Ectodermal cell (in vitro differentiated cells): ENCODE data around the gene CRYBA1.
A peak's percentile ranks its signal among the peaks of the same experiment; 100 is the strongest.

Source experiments
- H3K27ac ChIP-seq: 2 replicates; pipeline ENCODE4 v1.7.0; 2013; ENCODE audit warnings: mild to moderate bottlenecking, low read depth, low read length; ENCODE audit not compliant: insufficient read depth, poor library complexity, severe bottlenecking
- H3K27me3 ChIP-seq: 2 replicates; pipeline ENCODE4 v1.7.0; 2013; ENCODE audit warnings: mild to moderate bottlenecking, low read length; ENCODE audit not compliant: insufficient read depth, control insufficient read depth, poor library complexity, severe bottlenecking
- H3K36me3 ChIP-seq: one replicate; pipeline ENCODE4 v1.7.0; 2013; ENCODE audit warnings: low read length; ENCODE audit not compliant: control insufficient read depth, insufficient read depth
- H3K4me1 ChIP-seq: one replicate; pipeline ENCODE4 v1.7.0; 2013; ENCODE audit warnings: low read length; ENCODE audit not compliant: control insufficient read depth, insufficient read depth
- H3K4me3 ChIP-seq: 2 replicates; pipeline ENCODE4 v1.7.0; 2013; ENCODE audit warnings: low read depth, low read length, control low read depth; ENCODE audit not compliant: insufficient read depth
- H3K9me3 ChIP-seq: 2 replicates; pipeline ENCODE4 v1.7.0; 2013; ENCODE audit warnings: mild to moderate bottlenecking, low read length, moderate library complexity; ENCODE audit not compliant: control insufficient read depth
- WGBS, 2 experiments: methylation state at CpG; one replicate each; pipeline ENCODE4 v1.1.7; 2013; ENCODE audit warnings: missing lambda C conversion rate in 2 of 2; 5-methylcytosine and 5-hydroxymethylcytosine counted together

Gene CRYBA1

DNA sequence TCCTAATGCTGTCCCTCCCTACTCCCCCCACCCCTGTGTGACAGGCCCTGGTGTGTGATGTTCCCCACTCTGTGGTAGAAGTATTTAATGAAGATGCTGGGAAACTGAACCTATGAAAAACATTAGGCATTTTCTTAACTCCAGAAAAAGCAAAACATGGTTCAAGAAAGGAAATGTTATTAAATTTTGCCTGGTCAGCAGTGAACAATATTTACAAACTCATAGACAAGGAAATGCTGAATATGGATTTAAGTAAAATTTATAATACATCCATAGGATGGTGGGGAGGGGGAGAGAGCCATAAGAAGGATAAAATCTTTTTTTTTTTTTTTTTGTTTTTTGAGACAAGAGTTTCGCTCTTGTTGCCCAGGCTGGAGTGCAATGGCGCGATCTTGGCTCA is 10.8 kb upstream of the CRYBA1 start:
- Histone ChIP-seq H3K4me3 (no peak overlapping the region), H3K27ac (no peak overlapping the region), H3K36me3 (no peaks in the 10 kb centered on the region), H3K27me3 (no peaks in the 10 kb centered on the region), H3K4me1 (peaks cover 9% of the 10 kb centered on the region), H3K9me3 (no peaks in the 10 kb centered on the region)
- 98% methylated on average over 3 of the region's 3 CpGs for WGBS, 2 experiments

GRCh38 chr17:29237476-29238132 is 9.1 kb upstream of the CRYBA1 start:
- H3K36me3 ChIP-seq, result no peaks in the 10 kb centered on the region
- 95 to 97% methylated on average over 3 of the region's 3 CpGs for WGBS, 2 experiments

GRCh38 chr17:29238133-29238850 is 8.4 kb upstream of the CRYBA1 start:
- Histone ChIP-seq H3K27me3 (no peaks in the 10 kb centered on the region), H3K4me1 (peaks cover 20% of the 10 kb centered on the region), H3K27ac (no peak overlapping the region), H3K36me3 (no peaks in the 10 kb centered on the region), H3K4me3 (no peak overlapping the region), H3K9me3 (no peaks in the 10 kb centered on the region)
- WGBS, 2 experiments, result 93 to 96% methylated on average over 8 of the region's 8 CpGs

More at GRCh38 chr17:29237476-29238132, 9.1 kb upstream of the CRYBA1 start:
- Histone ChIP-seq H3K4me3 (no peak overlapping the region), H3K9me3 (no peaks in the 10 kb centered on the region), H3K27ac (no peak overlapping the region), H3K27me3 (no peaks in the 10 kb centered on the region), H3K4me1 (peaks cover 20% of the 10 kb centered on the region)

GRCh38 chr17:29240477-29240876 is 6.2 kb upstream of the CRYBA1 start:
- peak overlapping the region; percentile 97 for H3K27ac ChIP-seq
- no peak overlapping the region for H3K4me3 ChIP-seq
- H3K9me3 ChIP-seq, result no peaks in the 10 kb centered on the region
- H3K36me3 ChIP-seq, result no peaks in the 10 kb centered on the region
- H3K4me1 ChIP-seq, result peaks cover 20% of the 10 kb centered on the region
- no peaks in the 10 kb centered on the region for H3K27me3 ChIP-seq
- 27 to 33% methylated on average over 1 to 2 of the region's 2 CpGs for WGBS, 2 experiments

GRCh38 chr17:29240968-29241963 is 5.4 kb upstream of the CRYBA1 start:
- peak overlapping the region; percentile 97 for H3K27ac ChIP-seq
- 49 to 53% methylated on average over 9 of the region's 9 CpGs for WGBS, 2 experiments
- no peaks in the 10 kb centered on the region for H3K36me3 ChIP-seq
- peaks cover 21% of the 10 kb centered on the region for H3K4me1 ChIP-seq
- no peaks in the 10 kb centered on the region for H3K27me3 ChIP-seq
- H3K9me3 ChIP-seq, result no peaks in the 10 kb centered on the region
- H3K4me3 ChIP-seq, result no peak overlapping the region

GRCh38 chr17:29242051-29242450 is 4.6 kb upstream of the CRYBA1 start:
- Histone ChIP-seq H3K4me1 (peaks cover 29% of the 10 kb centered on the region), H3K27ac (no peak overlapping the region), H3K9me3 (no peaks in the 10 kb centered on the region), H3K36me3 (no peaks in the 10 kb centered on the region), H3K27me3 (no peaks in the 10 kb centered on the region), H3K4me3 (no peak overlapping the region)
- 100% methylated on average over 1 of the region's 1 CpG for WGBS, 2 experiments

DNA sequence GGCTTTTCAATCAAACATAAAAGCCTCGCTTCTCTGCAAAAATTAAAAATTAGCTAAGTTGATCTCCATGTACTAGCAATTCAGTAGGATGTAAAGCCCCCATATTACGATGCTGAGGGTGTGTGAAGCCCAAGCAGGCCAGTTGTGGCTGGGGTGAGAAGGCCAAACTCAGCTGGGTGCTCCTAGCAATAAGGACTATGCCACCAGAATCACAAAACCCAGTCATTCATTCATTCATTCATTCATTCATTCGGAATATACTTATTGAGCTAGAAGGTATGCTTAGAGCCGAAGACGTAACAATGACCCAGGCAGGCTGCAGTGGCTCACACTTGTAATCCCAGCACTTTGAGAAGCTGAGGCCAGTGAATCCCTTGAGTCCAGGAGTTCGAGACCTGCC is 3.9 kb upstream of the CRYBA1 start:
- 95 to 96% methylated on average over 6 of the region's 6 CpGs for WGBS, 2 experiments
- Histone ChIP-seq H3K9me3 (no peaks in the 10 kb centered on the region), H3K27ac (no peak overlapping the region), H3K4me3 (no peak overlapping the region), H3K4me1 (peaks cover 30% of the 10 kb centered on the region), H3K27me3 (no peaks in the 10 kb centered on the region), H3K36me3 (no peaks in the 10 kb centered on the region)

DNA sequence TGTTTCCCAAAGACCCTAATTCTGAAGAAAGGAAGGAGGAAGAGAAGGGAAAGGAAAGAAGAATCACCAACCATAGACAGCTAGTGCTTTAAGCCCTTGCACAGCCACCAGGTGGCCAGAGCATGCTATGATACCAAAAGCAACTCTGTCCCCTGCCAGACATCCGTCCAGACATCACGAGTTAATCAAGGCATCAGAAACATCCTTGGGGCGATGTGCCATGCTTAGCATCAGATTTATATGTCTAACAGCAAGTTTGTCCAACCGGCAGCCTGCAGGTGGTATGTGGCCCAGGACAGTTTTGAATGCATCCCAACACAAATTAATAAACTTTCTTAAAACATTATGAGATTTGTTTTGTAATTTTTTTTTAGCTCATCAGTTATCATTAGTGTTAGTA is 2.9 kb upstream of the CRYBA1 start:
- H3K27ac ChIP-seq, result no peak overlapping the region
- peaks cover 30% of the 10 kb centered on the region for H3K4me1 ChIP-seq
- H3K4me3 ChIP-seq, result no peak overlapping the region
- H3K36me3 ChIP-seq, result no peaks in the 10 kb centered on the region
- H3K9me3 ChIP-seq, result no peaks in the 10 kb centered on the region
- no peaks in the 10 kb centered on the region for H3K27me3 ChIP-seq
- 79% methylated on average over 4 of the region's 4 CpGs for WGBS, 2 experiments

- WGBS, 2 experiments, result 92 to 96% methylated on average over 6 of the region's 6 CpGs
- peaks cover 26% of the 10 kb centered on the region for H3K4me1 ChIP-seq
- no peaks in the 10 kb centered on the region for H3K36me3 ChIP-seq
- no peak overlapping the region for H3K27ac ChIP-seq
- H3K4me3 ChIP-seq, result no peak overlapping the region
- no peaks in the 10 kb centered on the region for H3K27me3 ChIP-seq
- no peaks in the 10 kb centered on the region for H3K9me3 ChIP-seq
Observed at GRCh38 chr17:29245401-29245800, 1.3 kb upstream of the CRYBA1 start.

DNA sequence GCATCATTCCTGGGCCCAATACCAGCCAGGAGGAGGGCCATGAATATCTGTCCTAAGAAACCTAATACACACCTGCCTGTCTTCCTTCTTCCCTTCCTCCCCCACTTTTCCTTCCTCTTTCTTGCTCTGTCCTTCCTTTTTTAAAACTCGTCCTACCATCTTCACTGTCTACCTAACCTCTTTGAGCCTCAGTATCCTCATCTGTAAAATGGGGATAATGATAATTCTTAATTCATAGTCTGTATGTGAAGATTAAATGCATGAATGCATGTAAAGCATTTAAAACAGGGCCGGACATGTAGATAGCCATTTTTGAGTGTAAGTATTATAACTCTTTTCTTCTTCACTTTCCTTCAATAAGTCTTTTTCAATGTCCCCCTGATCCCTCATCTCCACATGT is 560 bp downstream of the CRYBA1 start:
- Histone ChIP-seq H3K4me3 (no peak overlapping the region), H3K4me1 (peaks cover 9% of the 10 kb centered on the region), H3K27me3 (no peaks in the 10 kb centered on the region), H3K36me3 (no peaks in the 10 kb centered on the region), H3K9me3 (no peaks in the 10 kb centered on the region), H3K27ac (peak overlapping the region; percentile 70)
- 56 to 89% methylated on average over 1 to 2 of the region's 2 CpGs for WGBS, 2 experiments
